Stomach (tissue), 9 donors: Measurements from ENCODE around the gene CLDN7. TPM values are rescaled to one million over a fixed set of nuclear protein-coding genes. Genes with fewer than 3 reads are reported as not detected.
A peak's percentile ranks its signal among the peaks of the same experiment; 100 is the strongest.

Experiments
- DNase-seq, 2 donors: peaks; one replicate each; pipeline versions ENCODE4 v3.0.0 to v3.0.0-alpha.2; 2013 to 2019
- H3K27ac ChIP-seq, 5 donors: fragments of 200-600 bp in 4 of 5; sonication (generic) in 4 of 5; one replicate each; pipeline ENCODE4 v1.5.1; 2013 to 2019; ENCODE audit warnings: mild to moderate bottlenecking in 1 of 5, moderate library complexity in 1 of 5
- H3K27me3 ChIP-seq, 3 donors: fragments of 200-600 bp; sonication (generic); one replicate each; pipeline ENCODE4 v1.5.1; 2017 to 2019; ENCODE audit warnings: mixed run types in 1 of 3
- H3K36me3 ChIP-seq, 4 donors: fragments of 200-600 bp; sonication (generic); 1 replicate in 3 of 4; 2 replicates in 1 of 4; pipeline ENCODE4 v1.5.1; 2016 to 2019
- H3K4me1 ChIP-seq, 4 donors: fragments of 200-600 bp; sonication (generic); one replicate each; pipeline ENCODE4 v1.5.1; 2016 to 2019
- H3K4me3 ChIP-seq, 4 donors: fragments of 200-600 bp; sonication (generic) in 3 of 4; one replicate each; pipeline ENCODE4 v1.5.1; 2016 to 2019; ENCODE audit warnings: mild to moderate bottlenecking in 1 of 4
- H3K9me3 ChIP-seq, 4 donors: fragments of 200-600 bp; sonication (generic); one replicate each; pipeline ENCODE4 v1.5.1; 2016 to 2019
- EP300 ChIP-seq: sonication (generic); formaldehyde crosslinking; IDR thresholded peaks from one replicate; pipeline ENCODE4 v1.6.1; 2017; ENCODE audit warnings: antibody characterized with exemption
- POLR2A ChIP-seq, 4 donors: fragments of 450-650 bp; IDR thresholded peaks; one replicate each; pipeline ENCODE4 v1.6.1; 2016; ENCODE audit warnings: antibody characterized with exemption in 4 of 4, control low read depth in 2 of 4, mild to moderate bottlenecking in 1 of 4, moderate library complexity in 1 of 4
- POLR2AphosphoS5 ChIP-seq, 3 donors: sonication (generic); formaldehyde crosslinking; IDR thresholded peaks; one replicate each; pipeline ENCODE4 v1.6.1; 2016; ENCODE audit warnings: antibody characterized with exemption in 3 of 3
- WGBS, 5 donors: extraction: QIAGEN DNeasy Blood & Tissue Kit in 3 of 5; methylation state at CpG; one replicate each; pipeline versions ENCODE4 v1.1.5 to v1.1.7; 2013 to 2018; 5-methylcytosine and 5-hydroxymethylcytosine counted together
- intact Hi-C: fragments of 100-400 bp; cut with DNase I; formaldehyde crosslinking; loops from one replicate; pipeline ENCODE4 v1.15.1; 2023; ENCODE audit warnings: low total_unique reads
- polyA plus RNA-seq, 3 donors: library from polyadenylated mRNA; stranded (reverse); fragments of 200-250 nt; gene quantifications; one replicate each; pipeline ENCODE4 v1.2.3, GENCODE V29; 2013
- total RNA-seq, 5 donors: library from RNA; depleted of rRNA; stranded (reverse); fragments of >200 nt; gene quantifications; one replicate each; pipeline versions ENCODE4 v1.1.0 to v1.2.3, GENCODE V29; 2014 to 2016
- TF ChIP-seq, protein P1 (sequence below), 7 experiments: fragments of 450-650 bp in 4 of 7; fragments of 200-600 bp in 3 of 7; sonication (generic) in 3 of 7; IDR thresholded peaks; one replicate each; pipeline ENCODE4 v1.5.1; 2016 to 2019; ENCODE audit warnings: antibody characterized with exemption in 7 of 7, control low read depth in 2 of 7, mild to moderate bottlenecking in 1 of 7
- donor health status: healthy with polysubstance abuse.
- donor health status: Bipolar disorder and iron deficiency.
- donor health status: healthy.

The CLDN7 gene
- total and polyA plus RNA-seq, 8 donors, result 1.8 to 829 (median 13.7) TPM

DNA sequence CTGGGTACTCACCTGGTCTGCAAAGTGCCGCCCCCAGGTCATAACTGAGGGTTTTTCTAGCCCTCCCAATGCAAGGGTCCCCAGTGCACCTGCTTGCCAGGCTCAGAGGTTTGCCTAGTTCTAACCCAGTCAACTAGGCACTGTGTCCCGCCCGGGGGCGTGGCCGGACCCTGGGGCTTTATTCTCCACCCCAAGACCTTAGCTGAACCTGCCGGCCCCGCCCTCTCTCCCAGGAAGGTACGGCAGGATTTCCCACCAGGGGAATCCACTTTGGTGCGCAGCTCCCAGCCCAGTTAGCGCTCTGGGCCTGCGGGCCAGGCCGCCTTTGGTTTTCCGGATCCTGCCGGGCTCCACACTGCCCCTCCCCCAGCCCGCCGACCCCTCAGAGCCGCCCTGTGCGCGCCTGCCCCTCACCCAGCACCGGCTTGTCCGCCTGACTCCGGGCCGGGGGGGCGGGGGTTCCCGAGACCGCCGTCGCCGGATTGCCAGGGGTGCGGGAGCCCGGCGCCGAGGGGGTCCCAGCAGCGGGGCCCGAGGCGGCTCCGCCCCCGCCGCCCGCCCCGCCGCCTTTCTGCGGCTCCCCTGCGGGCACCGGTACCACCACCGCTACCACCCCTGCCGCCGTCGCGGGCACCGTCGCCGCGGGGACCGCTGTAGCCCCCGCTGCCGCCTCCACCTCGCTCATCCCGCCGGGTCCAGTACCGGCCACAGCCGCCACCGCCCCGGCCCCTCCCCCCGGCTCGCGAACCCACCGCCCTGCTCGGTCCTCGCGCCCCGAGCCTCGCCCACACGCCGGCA is 31.7 kb upstream of the CLDN7 start:
- peak; percentile 61 to 74 for DNase-seq
- intact Hi-C loops, result no loop called here
- Histone ChIP-seq H3K4me1 (peaks cover 31 to 51% (median 44%) of the 10 kb centered on the region in 4 donors), H3K27ac (peak overlapping the region in 1 of 5 donors; percentile 68), H3K36me3 (no peaks in the 10 kb centered on the region), H3K4me3 (peak overlapping the region; percentile 32 to 50 (median 34)), H3K27me3 (peaks cover 0 to 92% (median 28%) of the 10 kb centered on the region in 3 donors), H3K9me3 (no peaks in the 10 kb centered on the region)
- TF ChIP-seq EP300 (no peak), POLR2AphosphoS5 (IDR thresholded peaks at IDR 0.05) (no peak), POLR2A (IDR thresholded peaks at IDR 0.05) (no peak)
- TF ChIP-seq, protein P1, sequence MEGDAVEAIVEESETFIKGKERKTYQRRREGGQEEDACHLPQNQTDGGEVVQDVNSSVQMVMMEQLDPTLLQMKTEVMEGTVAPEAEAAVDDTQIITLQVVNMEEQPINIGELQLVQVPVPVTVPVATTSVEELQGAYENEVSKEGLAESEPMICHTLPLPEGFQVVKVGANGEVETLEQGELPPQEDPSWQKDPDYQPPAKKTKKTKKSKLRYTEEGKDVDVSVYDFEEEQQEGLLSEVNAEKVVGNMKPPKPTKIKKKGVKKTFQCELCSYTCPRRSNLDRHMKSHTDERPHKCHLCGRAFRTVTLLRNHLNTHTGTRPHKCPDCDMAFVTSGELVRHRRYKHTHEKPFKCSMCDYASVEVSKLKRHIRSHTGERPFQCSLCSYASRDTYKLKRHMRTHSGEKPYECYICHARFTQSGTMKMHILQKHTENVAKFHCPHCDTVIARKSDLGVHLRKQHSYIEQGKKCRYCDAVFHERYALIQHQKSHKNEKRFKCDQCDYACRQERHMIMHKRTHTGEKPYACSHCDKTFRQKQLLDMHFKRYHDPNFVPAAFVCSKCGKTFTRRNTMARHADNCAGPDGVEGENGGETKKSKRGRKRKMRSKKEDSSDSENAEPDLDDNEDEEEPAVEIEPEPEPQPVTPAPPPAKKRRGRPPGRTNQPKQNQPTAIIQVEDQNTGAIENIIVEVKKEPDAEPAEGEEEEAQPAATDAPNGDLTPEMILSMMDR (IDR thresholded peaks at IDR 0.05), result no peak
- WGBS, 5 donors, result 4 to 15% (median 8%) methylated on average over 9 to 71 of the region's 75 CpGs

DNA sequence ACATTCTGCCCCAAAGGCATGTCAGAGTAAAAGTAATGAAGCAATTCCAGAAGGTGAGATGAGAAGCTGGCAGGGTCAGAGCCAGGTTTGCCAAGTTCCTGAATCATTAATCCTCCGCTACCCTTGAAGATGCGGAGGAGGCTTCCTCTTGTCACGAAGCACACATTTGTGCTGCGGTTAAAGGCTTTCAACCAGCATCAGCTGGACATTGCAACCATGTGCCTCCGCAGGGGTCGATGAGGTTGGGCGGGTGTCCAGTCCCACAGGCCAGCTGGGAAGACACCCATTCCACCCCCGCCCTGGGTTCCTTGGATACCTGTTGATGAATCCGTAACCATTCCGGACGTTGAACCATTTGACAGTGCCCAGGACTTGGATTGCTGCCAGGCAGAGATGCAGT is 30.9 kb upstream of the CLDN7 start:
- H3K36me3 ChIP-seq, result no peaks in the 10 kb centered on the region
- no peak for DNase-seq
- peak overlapping the region in 2 of 5 donors; percentile 13 to 46 for H3K27ac ChIP-seq
- TF ChIP-seq, protein P1 (IDR thresholded peaks at IDR 0.05), result no peak
- no peak for TF ChIP-seq EP300
- no peak overlapping the region for H3K4me3 ChIP-seq
- H3K9me3 ChIP-seq, result no peaks in the 10 kb centered on the region
- peaks cover 0 to 90% (median 28%) of the 10 kb centered on the region in 3 donors for H3K27me3 ChIP-seq
- WGBS, 5 donors, result 83 to 95% (median 89%) methylated on average over 10 to 11 of the region's 11 CpGs
- intact Hi-C loops, result no loop called here
- H3K4me1 ChIP-seq, result peaks cover 31 to 51% (median 44%) of the 10 kb centered on the region in 4 donors

DNA sequence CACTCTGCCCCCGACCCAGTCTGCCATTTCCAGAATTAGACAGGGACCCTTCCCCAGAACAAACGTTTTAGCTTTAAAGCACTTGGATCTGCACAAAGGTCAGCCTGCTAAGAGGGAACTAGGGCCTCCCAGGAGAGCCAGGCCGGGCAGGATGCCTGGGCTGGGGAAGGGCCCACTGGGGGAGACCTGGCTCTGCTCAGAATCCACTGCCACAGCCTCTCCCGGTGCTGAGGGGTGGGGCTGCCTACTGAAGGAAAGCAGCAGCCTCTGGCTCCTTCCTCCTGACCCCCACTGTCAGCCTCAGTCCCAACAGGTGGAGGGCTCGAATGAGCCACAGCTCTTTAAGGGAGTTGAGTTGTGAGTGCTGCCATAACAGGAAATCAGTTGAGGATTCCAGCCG is 30.5 kb upstream of the CLDN7 start:
- whole genome bisulfite sequencing, 5 donors, result 24 to 45% (median 31%) methylated on average over 6 of the region's 6 CpGs
- TF ChIP-seq EP300, result no peak
- TF ChIP-seq, protein P1 (IDR thresholded peaks at IDR 0.05), result no peak
- TF ChIP-seq POLR2A (IDR thresholded peaks at IDR 0.05), result no peak
- TF ChIP-seq POLR2AphosphoS5 (IDR thresholded peaks at IDR 0.05), result no peak
- Histone ChIP-seq H3K4me1 (peaks cover 31 to 51% (median 44%) of the 10 kb centered on the region in 4 donors), H3K9me3 (no peaks in the 10 kb centered on the region), H3K27ac (peak overlapping the region in 2 of 5 donors; percentile 13 to 46), H3K36me3 (no peaks in the 10 kb centered on the region), H3K27me3 (peaks cover 0 to 90% (median 28%) of the 10 kb centered on the region in 3 donors), H3K4me3 (no peak overlapping the region)
- DNase-seq, result peak in 1 of 2 donors; percentile 73
- intact Hi-C loops, result no loop called here

- no peak overlapping the region for H3K4me3 ChIP-seq
- H3K4me1 ChIP-seq, result peaks cover 31 to 51% (median 44%) of the 10 kb centered on the region in 4 donors
- no peaks in the 10 kb centered on the region for H3K36me3 ChIP-seq
- no peak overlapping the region for H3K27ac ChIP-seq
- no peaks in the 10 kb centered on the region for H3K9me3 ChIP-seq
- intact Hi-C loops, result no loop called here
- H3K27me3 ChIP-seq, result peaks cover 0 to 87% (median 28%) of the 10 kb centered on the region in 3 donors
- DNase-seq, result no peak
- 65 to 87% (median 72%) methylated on average over 2 of the region's 2 CpGs for WGBS, 5 donors
- TF ChIP-seq POLR2A (IDR thresholded peaks at IDR 0.05) (no peak), POLR2AphosphoS5 (IDR thresholded peaks at IDR 0.05) (no peak)
- TF ChIP-seq, protein P1 (IDR thresholded peaks at IDR 0.05), result no peak
Observed at GRCh38 chr17:7292194-7292593, 29.9 kb upstream of the CLDN7 start.
